ENCODE measurements around the gene KRT79. TPM values are rescaled to one million over a fixed set of nuclear protein-coding genes. Genes with fewer than 3 reads are reported as not detected.

KRT79 gene
- total RNA-seq, 1 donor from 2014 or later = 1.7 TPM

GRCh38 chr12:52794479-52795331, 39.4 kb downstream of the KRT79 start:
- TF ChIP-seq POLR2AphosphoS5 (IDR thresholded peaks at IDR 0.05; ENCODE audit: insufficient read depth in 1 of 2, low read depth in 1 of 2) (no peak), POLR2A (IDR thresholded peaks at IDR 0.05) (no peak), CTCF (IDR thresholded peaks at IDR 0.05) (no peak)
- H3K9me3 ChIP-seq = no peaks in the 10 kb centered on the region
- no peaks in the 10 kb centered on the region for H3K27me3 ChIP-seq
- intact Hi-C loops (cut with DNase I) = no loop called here
- no peak for DNase-seq (ENCODE audit: extremely low spot score in 2 of 2)
- H3K4me3 ChIP-seq = no peak overlapping the region
- H3K4me1 ChIP-seq = peaks cover 9% of the 10 kb centered on the region
- no peaks in the 10 kb centered on the region for H3K36me3 ChIP-seq
- H3K27ac ChIP-seq = no peak overlapping the region

- DNase-seq (ENCODE audit: extremely low spot score in 2 of 2) = no peak
- H3K9me3 ChIP-seq = no peaks in the 10 kb centered on the region
- TF ChIP-seq POLR2A (IDR thresholded peaks at IDR 0.05) = no peak
- TF ChIP-seq POLR2AphosphoS5 (IDR thresholded peaks at IDR 0.05; ENCODE audit: insufficient read depth in 1 of 2, low read depth in 1 of 2) = no peak
- no peak for TF ChIP-seq CTCF (IDR thresholded peaks at IDR 0.05)
- peaks cover 13% of the 10 kb centered on the region for H3K4me1 ChIP-seq
- intact Hi-C loops (cut with DNase I) = loop anchor here (1.0 kb wide), 1 partner anchor 39 kb away; no protein-coding TSS in a partner anchor
- H3K27me3 ChIP-seq = no peaks in the 10 kb centered on the region
- no peak overlapping the region for H3K27ac ChIP-seq
- no peak overlapping the region for H3K4me3 ChIP-seq
- H3K36me3 ChIP-seq = no peaks in the 10 kb centered on the region
These were observed 41.7 kb downstream of the KRT79 start for GRCh38 chr12:52792185-52793029.

- Histone ChIP-seq H3K9me3 (no peaks in the 10 kb centered on the region), H3K27me3 (no peaks in the 10 kb centered on the region), H3K27ac (no peak overlapping the region), H3K4me1 (peaks cover 13% of the 10 kb centered on the region), H3K36me3 (no peaks in the 10 kb centered on the region), H3K4me3 (no peak overlapping the region)
- intact Hi-C loops (cut with DNase I) = loop anchor here (1.0 kb wide), 1 partner anchor 40 kb away; no protein-coding TSS in a partner anchor
- no peak for TF ChIP-seq CTCF (IDR thresholded peaks at IDR 0.05)
- TF ChIP-seq POLR2AphosphoS5 (IDR thresholded peaks at IDR 0.05; ENCODE audit: insufficient read depth in 1 of 2, low read depth in 1 of 2) = no peak
- TF ChIP-seq POLR2A (IDR thresholded peaks at IDR 0.05) = no peak
- no peak for DNase-seq (ENCODE audit: extremely low spot score in 2 of 2)
These were observed 42.6 kb downstream of the KRT79 start for GRCh38 chr12:52791271-52792184.

GRCh38 chr12:52790427-52791270, 43.5 kb downstream of the KRT79 start:
- TF ChIP-seq POLR2AphosphoS5 (IDR thresholded peaks at IDR 0.05; ENCODE audit: insufficient read depth in 1 of 2, low read depth in 1 of 2) = no peak
- TF ChIP-seq CTCF (IDR thresholded peaks at IDR 0.05) = no peak
- no peak for TF ChIP-seq POLR2A (IDR thresholded peaks at IDR 0.05)
- intact Hi-C loops (cut with DNase I) = no loop called here
- H3K9me3 ChIP-seq = no peaks in the 10 kb centered on the region
- H3K4me1 ChIP-seq = peaks cover 13% of the 10 kb centered on the region
- no peak overlapping the region for H3K27ac ChIP-seq
- no peak for DNase-seq (ENCODE audit: extremely low spot score in 2 of 2)
- H3K4me3 ChIP-seq = peak overlapping the region in 1 of 2 donors; percentile 13
- no peaks in the 10 kb centered on the region for H3K27me3 ChIP-seq
- H3K36me3 ChIP-seq = no peaks in the 10 kb centered on the region

Data from vagina (tissue), 2 donors.